Activated CD8-positive, alpha-beta memory T cell treated with anti-CD3 and anti-CD28 coated beads, Interleukin-2, amount 50 U/mL, for 4 hours (primary cell): Measurements from ENCODE around the gene ARMS2.

ENCODE experiments used
- DNase-seq: peaks from one replicate; pipeline ENCODE4 v3.0.0-alpha.2; 2020

ARMS2 gene

GRCh38 chr10:122455376-122456079, 1.1 kb downstream of the ARMS2 start:
- no peak for DNase-seq

DNA sequence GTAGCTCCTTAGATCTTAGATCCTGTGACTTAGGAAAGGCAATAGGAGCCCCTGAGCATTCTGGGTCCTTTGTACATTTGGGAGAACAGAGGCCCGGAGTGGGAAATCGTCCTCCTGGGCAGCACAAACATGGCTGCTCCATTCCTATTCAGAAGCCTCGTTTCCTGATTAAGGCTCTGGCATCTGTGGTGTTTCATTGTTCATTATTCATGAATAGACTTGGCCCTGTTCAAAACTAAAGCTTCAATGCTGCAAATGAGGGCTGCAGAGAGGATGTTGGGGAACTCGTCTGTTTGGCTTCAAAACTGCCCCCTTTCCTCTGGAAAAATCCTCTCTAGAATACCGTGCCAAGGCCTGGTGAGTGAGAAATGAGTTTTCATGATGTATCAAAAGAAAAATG, 3.5 kb downstream of the ARMS2 start:
- no peak for DNase-seq

- DNase-seq = no peak
Observed at GRCh38 chr10:122458693-122459092, 4.2 kb downstream of the ARMS2 start.

DNA sequence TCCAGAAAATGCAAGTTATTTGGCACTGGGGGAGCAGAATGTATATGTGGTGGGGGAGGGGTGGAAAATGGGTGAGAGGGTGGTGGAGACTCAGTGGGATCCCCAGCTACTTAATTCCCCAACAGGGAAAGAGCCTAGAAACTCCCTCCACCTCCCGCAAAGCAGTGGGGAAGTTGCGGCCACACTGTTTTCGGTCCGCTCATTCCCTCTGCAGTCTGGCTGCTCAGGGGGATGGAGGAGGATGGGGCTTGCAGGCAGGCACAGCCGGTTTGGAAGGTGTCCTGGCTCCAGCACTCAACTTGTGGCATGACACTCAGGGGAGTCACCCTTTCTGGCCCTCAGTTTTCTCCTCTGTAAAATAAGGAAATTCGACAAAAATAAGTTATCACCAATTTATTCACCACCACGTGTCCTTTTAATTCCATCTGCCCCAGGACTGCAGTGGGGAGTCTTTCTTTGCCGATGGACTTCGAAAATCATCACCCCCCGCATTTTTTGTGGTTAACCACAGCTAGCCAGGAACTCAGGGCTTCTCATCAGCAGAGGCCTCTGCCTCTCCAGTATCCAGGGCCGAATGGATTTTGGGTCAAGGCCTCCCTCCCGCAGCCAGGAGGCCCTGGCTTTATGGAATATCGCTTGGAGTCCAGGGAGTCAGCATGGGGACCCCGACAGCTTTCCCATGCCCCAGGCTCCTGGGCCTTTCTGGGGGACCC, 5.3 kb downstream of the ARMS2 start:
- no peak for DNase-seq

GRCh38 chr10:122460891-122461293, 6.4 kb downstream of the ARMS2 start:
- no peak for DNase-seq

- no peak for DNase-seq
Observed at GRCh38 chr10:122461367-122461728, 6.9 kb downstream of the ARMS2 start, which contains the start of gene HTRA1. Gene HTRA1, plus strand, starts transcription at chr10:122461553. Its CDS starts 100 bp downstream, at chr10:122461653.

DNA sequence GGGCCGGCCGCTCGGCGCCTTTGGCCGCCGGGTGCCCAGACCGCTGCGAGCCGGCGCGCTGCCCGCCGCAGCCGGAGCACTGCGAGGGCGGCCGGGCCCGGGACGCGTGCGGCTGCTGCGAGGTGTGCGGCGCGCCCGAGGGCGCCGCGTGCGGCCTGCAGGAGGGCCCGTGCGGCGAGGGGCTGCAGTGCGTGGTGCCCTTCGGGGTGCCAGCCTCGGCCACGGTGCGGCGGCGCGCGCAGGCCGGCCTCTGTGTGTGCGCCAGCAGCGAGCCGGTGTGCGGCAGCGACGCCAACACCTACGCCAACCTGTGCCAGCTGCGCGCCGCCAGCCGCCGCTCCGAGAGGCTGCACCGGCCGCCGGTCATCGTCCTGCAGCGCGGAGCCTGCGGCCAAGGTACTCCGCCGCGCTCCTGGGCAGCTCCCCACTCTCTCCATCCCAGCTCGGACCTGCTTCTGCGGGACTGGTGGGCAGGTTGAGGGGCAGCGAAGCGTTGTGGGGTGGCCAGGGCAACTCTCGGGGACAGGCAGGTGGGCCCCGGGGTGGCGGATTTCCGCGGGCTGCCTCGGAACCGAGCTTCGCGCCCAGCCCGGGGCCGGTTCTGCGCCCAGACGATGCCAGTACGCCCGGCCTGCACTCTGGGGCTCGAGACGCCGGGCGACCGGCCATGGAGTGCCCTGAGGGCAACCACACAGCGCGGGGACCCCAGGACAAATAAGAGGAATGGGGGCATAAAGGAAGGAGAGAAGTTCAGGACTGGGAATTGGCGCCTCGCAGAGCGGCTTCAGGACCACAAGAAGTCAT, 7.5 kb downstream of the ARMS2 start:
- DNase-seq = no peak

GRCh38 chr10:122462533-122463465, 8.3 kb downstream of the ARMS2 start:
- no peak for DNase-seq

DNA sequence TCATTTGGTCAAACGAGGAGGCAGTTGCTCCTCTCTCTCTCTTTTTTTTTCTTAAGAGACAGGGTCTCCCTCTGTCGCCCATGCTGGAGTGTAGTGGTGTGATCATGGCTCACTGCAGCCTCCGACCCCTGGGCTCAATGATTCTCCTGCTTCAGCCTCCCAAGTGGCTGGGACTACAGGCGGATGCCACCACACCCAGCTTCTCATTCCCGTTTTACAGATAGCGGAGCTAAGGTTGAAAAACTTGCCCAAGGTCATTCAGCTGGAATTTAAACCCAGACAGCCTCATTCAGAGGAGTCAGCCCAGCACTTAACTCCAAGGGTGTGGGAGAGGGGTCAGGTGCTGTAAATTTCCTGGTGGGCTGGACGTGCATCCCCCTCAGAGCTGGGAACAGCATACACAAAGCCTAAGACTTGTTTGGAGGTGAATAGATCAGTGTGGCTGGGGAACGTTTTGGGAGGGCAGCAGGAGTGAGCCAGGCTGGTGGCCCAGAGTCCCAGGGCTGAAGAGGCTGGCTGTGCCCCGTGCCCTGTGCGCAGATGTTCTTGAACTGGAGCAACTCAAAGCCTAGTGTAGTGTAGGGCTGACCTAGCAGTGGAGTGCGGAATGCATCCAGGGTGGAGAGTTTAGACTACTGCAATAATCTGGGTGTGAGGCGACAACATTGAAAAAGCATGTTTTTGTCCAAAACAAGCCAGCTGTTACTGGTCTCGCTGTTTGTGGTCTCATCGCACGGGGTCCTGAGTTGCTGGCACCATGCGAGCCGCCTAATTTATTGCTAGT, 9.2 kb downstream of the ARMS2 start:
- no peak for DNase-seq

DNA sequence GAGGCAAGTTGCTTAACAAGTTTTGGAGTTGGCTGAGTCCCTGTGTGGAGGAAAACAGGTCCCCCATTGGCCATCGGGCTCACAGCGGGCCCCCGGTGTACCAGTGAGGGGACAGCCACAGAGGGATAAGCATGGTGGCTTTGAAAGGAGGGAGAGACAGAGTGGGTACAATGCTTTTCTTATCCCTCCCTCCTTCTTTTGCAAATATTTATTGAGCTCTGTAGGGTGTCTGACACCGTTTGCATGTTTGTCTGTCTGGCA, 9.7 kb downstream of the ARMS2 start:
- no peak for DNase-seq

GRCh38 chr10:122464586-122464985, 10.1 kb downstream of the ARMS2 start:
- no peak for DNase-seq

GRCh38 chr10:122465401-122466040, 11.1 kb downstream of the ARMS2 start:
- no peak for DNase-seq

- DNase-seq = no peak
Observed at GRCh38 chr10:122466951-122467381, 12.5 kb downstream of the ARMS2 start.

DNA sequence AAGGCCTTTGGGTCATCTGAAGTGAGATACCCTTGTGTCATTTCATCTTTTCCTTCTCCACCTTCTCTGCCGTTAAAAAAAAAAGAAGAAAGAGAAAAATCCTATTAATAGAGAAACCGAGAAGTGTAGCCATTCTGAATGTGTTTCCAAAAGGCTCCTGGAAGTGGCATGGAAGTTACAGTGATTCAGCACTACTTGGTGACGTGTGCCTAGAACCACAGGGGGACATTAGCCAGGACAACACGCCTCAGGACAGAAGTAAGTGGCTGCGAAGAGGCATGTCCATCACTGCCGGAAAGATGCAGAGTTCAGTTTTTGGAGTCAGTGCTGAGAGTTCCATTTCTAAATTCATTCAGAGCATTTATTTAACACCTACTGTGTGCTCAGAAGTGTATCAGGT, 13.2 kb downstream of the ARMS2 start:
- no peak for DNase-seq

DNA sequence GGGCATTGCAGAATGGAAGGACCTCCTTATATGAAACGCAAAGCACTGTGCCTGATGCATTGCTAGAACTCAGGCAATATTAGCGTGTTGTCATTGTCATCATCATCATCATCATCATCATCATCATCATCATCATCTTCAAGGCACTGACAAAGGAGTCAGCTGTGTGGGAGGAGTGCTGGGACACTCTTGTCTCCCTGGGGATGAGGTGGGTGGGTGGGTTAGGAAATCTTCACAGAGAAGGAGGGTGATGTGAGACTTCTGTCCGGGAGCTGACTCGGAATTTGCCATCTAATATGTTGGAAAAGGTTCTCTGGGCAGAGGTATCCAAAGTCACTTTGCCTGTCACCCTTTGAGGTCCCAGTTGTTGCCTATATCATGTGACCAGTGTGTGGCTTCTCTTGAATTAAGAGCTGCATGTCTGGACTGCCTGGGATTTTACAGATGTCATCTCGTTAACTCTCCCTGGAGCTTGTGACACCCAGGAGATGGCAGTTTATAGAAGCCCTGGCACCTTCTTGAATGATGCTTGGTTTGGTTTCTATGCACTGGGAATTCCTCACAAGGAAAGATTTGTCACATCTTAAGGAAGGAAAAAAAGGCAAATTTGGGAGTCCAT, 14.0 kb downstream of the ARMS2 start:
- DNase-seq = no peak

- DNase-seq = no peak
Observed at GRCh38 chr10:122468926-122469781, 14.7 kb downstream of the ARMS2 start.

DNA sequence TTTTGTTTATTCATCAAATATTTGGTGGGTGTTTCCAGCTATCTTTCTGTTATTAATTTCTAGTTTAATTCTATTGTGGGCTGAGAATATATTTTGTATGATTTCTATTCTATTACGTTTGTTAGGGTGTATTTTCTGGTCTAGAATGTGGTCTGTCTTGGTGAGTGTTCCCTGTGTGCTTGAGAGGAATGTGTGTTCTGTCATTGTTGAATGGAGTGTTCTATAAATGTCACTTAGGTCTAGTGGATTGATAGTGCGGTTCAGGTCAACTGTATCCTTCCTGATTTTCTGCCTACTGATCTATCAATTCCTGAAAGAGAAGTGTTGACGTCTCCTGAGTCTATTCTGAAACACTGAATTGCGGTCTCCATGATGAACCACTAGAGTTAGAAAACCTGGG, 15.4 kb downstream of the ARMS2 start:
- no peak for DNase-seq

GRCh38 chr10:122471531-122472177, 17.2 kb downstream of the ARMS2 start:
- DNase-seq = no peak

- no peak for DNase-seq
Observed at GRCh38 chr10:122473116-122473515, 18.7 kb downstream of the ARMS2 start.
